ENCODE results near the gene POLD1.

Gene POLD1

GRCh38 chr19:50432221-50433028 is 48.3 kb downstream of the POLD1 start, which contains the start of gene MYBPC2:
Gene MYBPC2, plus strand, starts transcription at chr19:50432892. Its CDS starts 62 bp downstream, at chr19:50432954.
- no CpG with 5 or more reads among the region's 40 CpGs for WGBS (ENCODE audit: extremely low coverage, insufficient coverage, low lambda C conversion rate)
- Histone ChIP-seq H2AK5ac (ENCODE audit: low read length) (no peak within 1 kb of the TSS), H3K79me2 (ENCODE audit: control insufficient read depth, insufficient read depth, low read length) (no peaks in the 10 kb centered on the region), H3K79me1 (ENCODE audit: low read length) (no peaks in the 10 kb centered on the region), H2BK120ac (ENCODE audit: low read depth, low read length) (no peak within 1 kb of the TSS), H3K4me1 (ENCODE audit: control insufficient read depth, low read depth, low read length) (peaks cover 2% of the 10 kb centered on the region), H3K56ac (ENCODE audit: low read length) (peak within 1 kb of the TSS; percentile 88), H3K18ac (ENCODE audit: low read length) (peak within 1 kb of the TSS; percentile 98), H4K5ac (ENCODE audit: low read length) (no peak within 1 kb of the TSS), H3K9ac (ENCODE audit: low read length) (peak within 1 kb of the TSS; percentile 74), H3K27me3 (ENCODE audit: insufficient read depth, low read length, poor library complexity) (no peaks in the 10 kb centered on the region), H3K4me2 (ENCODE audit: low read length) (peak within 1 kb of the TSS; percentile 78), H3K27ac (ENCODE audit: low read depth, low read length) (no peak within 1 kb of the TSS), H2BK15ac (replicated peaks; ENCODE audit: low read depth) (no peak within 1 kb of the TSS), H3K23ac (ENCODE audit: low read length) (peak within 1 kb of the TSS; percentile 45), H4K8ac (ENCODE audit: low read depth, low read length) (peak within 1 kb of the TSS; percentile 87), H3K4ac (ENCODE audit: low read depth, low read length) (peak within 1 kb of the TSS; percentile 45), H2BK5ac (ENCODE audit: low read length) (no peak within 1 kb of the TSS), H3K4me3 (ENCODE audit: low read length) (peak within 1 kb of the TSS; percentile 71), H3K36me3 (ENCODE audit: control insufficient read depth, insufficient read depth, low read length) (no peaks in the 10 kb centered on the region)
- DNase-seq = peak; percentile 46

- Histone ChIP-seq H2BK5ac (ENCODE audit: low read length) (no peak overlapping the region), H3K9ac (ENCODE audit: low read length) (no peak overlapping the region), H3K36me3 (ENCODE audit: control insufficient read depth, insufficient read depth, low read length) (no peaks in the 10 kb centered on the region), H3K79me1 (ENCODE audit: low read length) (no peaks in the 10 kb centered on the region), H3K18ac (ENCODE audit: low read length) (no peak overlapping the region), H4K5ac (ENCODE audit: low read length) (no peak overlapping the region), H3K56ac (ENCODE audit: low read length) (no peak overlapping the region), H3K4me1 (ENCODE audit: control insufficient read depth, low read depth, low read length) (peaks cover 2% of the 10 kb centered on the region), H2BK15ac (replicated peaks; ENCODE audit: low read depth) (no peak overlapping the region), H3K4ac (ENCODE audit: low read depth, low read length) (no peak overlapping the region), H2AK5ac (ENCODE audit: low read length) (no peak overlapping the region), H3K4me2 (ENCODE audit: low read length) (no peak overlapping the region), H3K27me3 (ENCODE audit: insufficient read depth, low read length, poor library complexity) (no peaks in the 10 kb centered on the region), H3K4me3 (ENCODE audit: low read length) (no peak overlapping the region), H3K23ac (ENCODE audit: low read length) (no peak overlapping the region), H3K27ac (ENCODE audit: low read depth, low read length) (no peak overlapping the region), H3K79me2 (ENCODE audit: control insufficient read depth, insufficient read depth, low read length) (no peaks in the 10 kb centered on the region), H2BK120ac (ENCODE audit: low read depth, low read length) (no peak overlapping the region), H4K8ac (ENCODE audit: low read depth, low read length) (no peak overlapping the region)
- no peak for DNase-seq
- no CpG with 5 or more reads among the region's 19 CpGs for WGBS (ENCODE audit: extremely low coverage, insufficient coverage, low lambda C conversion rate)
These were observed 49.3 kb downstream of the POLD1 start for GRCh38 chr19:50433201-50434180.

GRCh38 chr19:50434525-50434924 is 50.4 kb downstream of the POLD1 start:
- no peak overlapping the region for H4K5ac ChIP-seq (ENCODE audit: low read length)
- no peaks in the 10 kb centered on the region for H3K27me3 ChIP-seq (ENCODE audit: insufficient read depth, low read length, poor library complexity)
- no peak overlapping the region for H3K9ac ChIP-seq (ENCODE audit: low read length)
- WGBS (ENCODE audit: extremely low coverage, insufficient coverage, low lambda C conversion rate) = no CpG with 5 or more reads among the region's 12 CpGs
- H3K4me3 ChIP-seq (ENCODE audit: low read length) = no peak overlapping the region
- no peaks in the 10 kb centered on the region for H3K79me1 ChIP-seq (ENCODE audit: low read length)
- no peak overlapping the region for H3K23ac ChIP-seq (ENCODE audit: low read length)
- DNase-seq = no peak
- no peak overlapping the region for H3K18ac ChIP-seq (ENCODE audit: low read length)
- H3K27ac ChIP-seq (ENCODE audit: low read depth, low read length) = no peak overlapping the region
- H3K4me1 ChIP-seq (ENCODE audit: control insufficient read depth, low read depth, low read length) = peaks cover 2% of the 10 kb centered on the region
- H2BK15ac ChIP-seq (replicated peaks; ENCODE audit: low read depth) = no peak overlapping the region
- no peak overlapping the region for H3K4me2 ChIP-seq (ENCODE audit: low read length)
- no peak overlapping the region for H2BK120ac ChIP-seq (ENCODE audit: low read depth, low read length)
- H3K79me2 ChIP-seq (ENCODE audit: control insufficient read depth, insufficient read depth, low read length) = no peaks in the 10 kb centered on the region
- no peak overlapping the region for H4K8ac ChIP-seq (ENCODE audit: low read depth, low read length)
- no peak overlapping the region for H3K56ac ChIP-seq (ENCODE audit: low read length)
- no peak overlapping the region for H3K4ac ChIP-seq (ENCODE audit: low read depth, low read length)
- no peak overlapping the region for H2AK5ac ChIP-seq (ENCODE audit: low read length)
- no peaks in the 10 kb centered on the region for H3K36me3 ChIP-seq (ENCODE audit: control insufficient read depth, insufficient read depth, low read length)
- no peak overlapping the region for H2BK5ac ChIP-seq (ENCODE audit: low read length)

GRCh38 chr19:50435221-50435620 is 51.1 kb downstream of the POLD1 start:
- Histone ChIP-seq H3K79me1 (ENCODE audit: low read length) (no peaks in the 10 kb centered on the region), H3K27me3 (ENCODE audit: insufficient read depth, low read length, poor library complexity) (peaks cover 3% of the 10 kb centered on the region), H3K4me1 (ENCODE audit: control insufficient read depth, low read depth, low read length) (peaks cover 2% of the 10 kb centered on the region), H2BK15ac (replicated peaks; ENCODE audit: low read depth) (no peak overlapping the region), H3K18ac (ENCODE audit: low read length) (no peak overlapping the region), H4K5ac (ENCODE audit: low read length) (no peak overlapping the region), H2BK5ac (ENCODE audit: low read length) (no peak overlapping the region), H3K36me3 (ENCODE audit: control insufficient read depth, insufficient read depth, low read length) (no peaks in the 10 kb centered on the region), H2AK5ac (ENCODE audit: low read length) (no peak overlapping the region), H3K27ac (ENCODE audit: low read depth, low read length) (no peak overlapping the region), H3K23ac (ENCODE audit: low read length) (no peak overlapping the region), H3K56ac (ENCODE audit: low read length) (no peak overlapping the region), H3K4me3 (ENCODE audit: low read length) (no peak overlapping the region), H3K9ac (ENCODE audit: low read length) (no peak overlapping the region), H3K4me2 (ENCODE audit: low read length) (no peak overlapping the region), H2BK120ac (ENCODE audit: low read depth, low read length) (no peak overlapping the region), H4K8ac (ENCODE audit: low read depth, low read length) (no peak overlapping the region), H3K79me2 (ENCODE audit: control insufficient read depth, insufficient read depth, low read length) (no peaks in the 10 kb centered on the region), H3K4ac (ENCODE audit: low read depth, low read length) (no peak overlapping the region)
- WGBS (ENCODE audit: extremely low coverage, insufficient coverage, low lambda C conversion rate) = no CpG with 5 or more reads among the region's 17 CpGs
- no peak for DNase-seq

GRCh38 chr19:50435627-50436026 is 51.5 kb downstream of the POLD1 start:
- no peak overlapping the region for H3K56ac ChIP-seq (ENCODE audit: low read length)
- WGBS (ENCODE audit: extremely low coverage, insufficient coverage, low lambda C conversion rate) = no CpG with 5 or more reads among the region's 12 CpGs
- H2BK15ac ChIP-seq (replicated peaks; ENCODE audit: low read depth) = no peak overlapping the region
- no peak overlapping the region for H2BK120ac ChIP-seq (ENCODE audit: low read depth, low read length)
- no peak for DNase-seq
- H4K8ac ChIP-seq (ENCODE audit: low read depth, low read length) = no peak overlapping the region
- H4K5ac ChIP-seq (ENCODE audit: low read length) = no peak overlapping the region
- no peak overlapping the region for H3K4me2 ChIP-seq (ENCODE audit: low read length)
- no peak overlapping the region for H3K27ac ChIP-seq (ENCODE audit: low read depth, low read length)
- H3K4ac ChIP-seq (ENCODE audit: low read depth, low read length) = no peak overlapping the region
- no peaks in the 10 kb centered on the region for H3K79me2 ChIP-seq (ENCODE audit: control insufficient read depth, insufficient read depth, low read length)
- H3K36me3 ChIP-seq (ENCODE audit: control insufficient read depth, insufficient read depth, low read length) = no peaks in the 10 kb centered on the region
- H3K27me3 ChIP-seq (ENCODE audit: insufficient read depth, low read length, poor library complexity) = peaks cover 3% of the 10 kb centered on the region
- H3K79me1 ChIP-seq (ENCODE audit: low read length) = no peaks in the 10 kb centered on the region
- no peak overlapping the region for H3K9ac ChIP-seq (ENCODE audit: low read length)
- H3K4me1 ChIP-seq (ENCODE audit: control insufficient read depth, low read depth, low read length) = peaks cover 2% of the 10 kb centered on the region
- H3K4me3 ChIP-seq (ENCODE audit: low read length) = no peak overlapping the region
- H2BK5ac ChIP-seq (ENCODE audit: low read length) = no peak overlapping the region
- H3K18ac ChIP-seq (ENCODE audit: low read length) = no peak overlapping the region
- H3K23ac ChIP-seq (ENCODE audit: low read length) = no peak overlapping the region
- no peak overlapping the region for H2AK5ac ChIP-seq (ENCODE audit: low read length)
